Measurements from ENCODE around the gene CD46. TPM values are rescaled to one million over a fixed set of nuclear protein-coding genes. Genes with fewer than 3 reads are reported as not detected.

The CD46 gene
- total RNA-seq, 1 experiment from 2014 or later, result 116 TPM

GRCh38 chr1:207812778-207813511, 61.1 kb downstream of the CD46 start:
- Histone ChIP-seq H3K4me3 (ENCODE audit: low read length) (no peak overlapping the region), H3K4me1 (ENCODE audit: insufficient read depth, low read length) (peaks cover 21% of the 10 kb centered on the region), H3K9ac (ENCODE audit: low read length) (no peak overlapping the region), H3K9me2 (replicated peaks; ENCODE audit: low read length) (no peaks in the 10 kb centered on the region), H4K20me1 (ENCODE audit: low read length) (0 out of 2 replicates have a peak, but pooled peaks cover 3% of the 10 kb centered on the region), H3K36me3 (ENCODE audit: low read depth, low read length) (peaks cover 31% of the 10 kb centered on the region; the same call in 1 of the 2 replicates), H3K27me3 (ENCODE audit: low read length) (no peaks in the 10 kb centered on the region), H2AFZ (ENCODE audit: low read length) (no peak overlapping the region), H3K79me2 (ENCODE audit: low read length) (peaks cover 8% of the 10 kb centered on the region; the same call in 1 of the 2 replicates), H3F3A (ENCODE audit: low read length, unreplicated experiment) (no peaks in the 10 kb centered on the region), H3K27ac (ENCODE audit: low read length) (no peak overlapping the region), H3K9me3 (ENCODE audit: low read length) (no peaks in the 10 kb centered on the region), H3K4me2 (ENCODE audit: low read length) (no peak overlapping the region)
- POLR2A ChIA-PET (ENCODE audit: unreplicated experiment), result no interaction called here
- no TSS peak for BruUV-seq (replicated peaks)
- CTCF ChIA-PET, result no interaction called here
- ATAC-seq (no peak), DNase-seq (no peak)
- TF ChIP-seq EZH2phosphoT487 (IDR thresholded peaks at IDR 0.05; ENCODE audit: borderline replicate concordance, low read length), result no peak
- intact Hi-C loops (cut with micrococcal nuclease), result no loop called here

- Histone ChIP-seq H3K9me3 (ENCODE audit: low read length) (no peaks in the 10 kb centered on the region), H3K9me2 (replicated peaks; ENCODE audit: low read length) (no peaks in the 10 kb centered on the region), H3K4me1 (ENCODE audit: insufficient read depth, low read length) (peaks cover 23% of the 10 kb centered on the region), H3K4me3 (ENCODE audit: low read length) (no peak overlapping the region), H3F3A (ENCODE audit: low read length, unreplicated experiment) (no peaks in the 10 kb centered on the region), H4K20me1 (ENCODE audit: low read length) (0 out of 2 replicates have a peak, but pooled peaks cover 3% of the 10 kb centered on the region), H3K27me3 (ENCODE audit: low read length) (no peaks in the 10 kb centered on the region), H3K79me2 (ENCODE audit: low read length) (peaks cover 11% of the 10 kb centered on the region), H3K9ac (ENCODE audit: low read length) (no peak overlapping the region), H3K36me3 (ENCODE audit: low read depth, low read length) (peaks cover 27% of the 10 kb centered on the region; the same call in 1 of the 2 replicates), H3K4me2 (ENCODE audit: low read length) (no peak overlapping the region), H2AFZ (ENCODE audit: low read length) (no peak overlapping the region), H3K27ac (ENCODE audit: low read length) (no peak overlapping the region)
- ChIA-PET CTCF (no interaction called here), POLR2A (ENCODE audit: unreplicated experiment) (no interaction called here)
- TF ChIP-seq EZH2phosphoT487 (IDR thresholded peaks at IDR 0.05; ENCODE audit: borderline replicate concordance, low read length), result no peak
- TF ChIP-seq EZH2 (IDR thresholded peaks at IDR 0.05; ENCODE audit: low read length, unreplicated experiment), result no peak
- no peak for TF ChIP-seq CTCF (conservative IDR thresholded peaks at IDR 0.05; ENCODE audit: low read depth, low read length)
- BruUV-seq (replicated peaks), result no TSS peak
- ATAC-seq (no peak), DNase-seq (no peak)
- intact Hi-C loops (cut with micrococcal nuclease), result no loop called here
Observed at GRCh38 chr1:207813512-207813881, 61.6 kb downstream of the CD46 start.

GRCh38 chr1:207813946-207814345, 62.1 kb downstream of the CD46 start:
- Histone ChIP-seq H3K27me3 (ENCODE audit: low read length) (no peaks in the 10 kb centered on the region), H3K79me2 (ENCODE audit: low read length) (peaks cover 13% of the 10 kb centered on the region), H3K27ac (ENCODE audit: low read length) (no peak overlapping the region), H4K20me1 (ENCODE audit: low read length) (0 out of 2 replicates have a peak, but pooled peaks cover 3% of the 10 kb centered on the region), H2AFZ (ENCODE audit: low read length) (no peak overlapping the region), H3K4me2 (ENCODE audit: low read length) (no peak overlapping the region), H3K9me2 (replicated peaks; ENCODE audit: low read length) (no peaks in the 10 kb centered on the region), H3K36me3 (ENCODE audit: low read depth, low read length) (peaks cover 27% of the 10 kb centered on the region; the same call in 1 of the 2 replicates), H3K4me1 (ENCODE audit: insufficient read depth, low read length) (peaks cover 28% of the 10 kb centered on the region), H3K9me3 (ENCODE audit: low read length) (no peaks in the 10 kb centered on the region), H3K4me3 (ENCODE audit: low read length) (no peak overlapping the region), H3K9ac (ENCODE audit: low read length) (no peak overlapping the region), H3F3A (ENCODE audit: low read length, unreplicated experiment) (no peaks in the 10 kb centered on the region)
- DNase-seq (no peak), ATAC-seq (no peak)
- ChIA-PET CTCF (no interaction called here), POLR2A (ENCODE audit: unreplicated experiment) (no interaction called here)
- intact Hi-C loops (cut with micrococcal nuclease), result no loop called here
- TF ChIP-seq CTCF (conservative IDR thresholded peaks at IDR 0.05; ENCODE audit: low read depth, low read length), result no peak
- TF ChIP-seq EZH2 (IDR thresholded peaks at IDR 0.05; ENCODE audit: low read length, unreplicated experiment), result no peak
- no peak for TF ChIP-seq EZH2phosphoT487 (IDR thresholded peaks at IDR 0.05; ENCODE audit: borderline replicate concordance, low read length)
- BruUV-seq (replicated peaks), result no TSS peak

Data from PC-3 (cell line).